HepG2 (cell line): ENCODE measurements around the gene SLC35B1. TPM values are rescaled to one million over a fixed set of nuclear protein-coding genes. Genes with fewer than 3 reads are reported as not detected.

Experiments used
- ATAC-seq: fragments of 200-7000 bp; cut with Tn5 transposase; 3 replicates; pipeline ENCODE4 v1.9.1; 2020; ENCODE audit warnings: mild to moderate bottlenecking, moderate library complexity
- BruUV-seq: library from RNA; stranded (reverse); fragments of 400-500 nt; replicated peaks from 2 replicates; lab custom pipeline; 2021; lab: Mats Ljungman, UMichigan
- CTCF ChIA-PET: fragments of 300-600 bp; formaldehyde crosslinking; extraction: SDS; loops from one replicate; lab custom pipeline; 2021; ENCODE audit warnings: low total read pairs, inconsistent platforms, low intra/inter-chr PET ratio; lab: Yijun Ruan, JAX
- POLR2A ChIA-PET: fragments of 350-600 bp; sonication (Branson Sonifier 250); formaldehyde crosslinking; loops from one replicate; lab custom pipeline; 2020; ENCODE audit warnings: antibody characterized with exemption, inconsistent platforms; lab: Yijun Ruan, JAX
- DNase-seq: peaks from one replicate; pipeline ENCODE4 v3.0.0-alpha.2; 2015; ENCODE audit warnings: low spot score
- FAIRE-seq: peaks from 3 replicates; lab custom pipeline; 2011; peaks lifted over from hg19 to GRCh38; lab: Jason Lieb, UNC
- H2AFZ ChIP-seq: one replicate; pipeline ENCODE4 v1.6.1; 2011; ENCODE audit warnings: low read length, inconsistent platforms
- H3K27ac ChIP-seq: fragments of 300-600 bp; 3 replicates; pipeline ENCODE4 v1.8.0; 2011; ENCODE audit warnings: mixed run types, mild to moderate bottlenecking, mixed read lengths, low read length, inconsistent platforms; ENCODE audit not compliant: insufficient read depth; ENCODE audit errors: extremely low read length
- H3K27me3 ChIP-seq, 2 experiments: fragments of 200-600 bp in 1 of 2; 2 replicates in 1 of 2; 3 replicates in 1 of 2; pipeline versions ENCODE4 v1.6.0 to v1.8.0; 2011; ENCODE audit warnings: low read length in 2 of 2, mild to moderate bottlenecking in 2 of 2, moderate library complexity in 2 of 2, inconsistent platforms in 1 of 2; ENCODE audit not compliant: insufficient read depth in 2 of 2, control insufficient read depth in 1 of 2
- H3K36me3 ChIP-seq, 2 experiments: fragments of 200-600 bp in 1 of 2; replicated peaks in 1 of 2; 2 replicates in 1 of 2; 3 replicates in 1 of 2; pipeline versions ENCODE4 v1.5.1 to v1.8.0; 2011; ENCODE audit warnings: low read length in 2 of 2, inconsistent platforms in 1 of 2; ENCODE audit not compliant: insufficient read depth in 2 of 2, control insufficient read depth in 1 of 2
- H3K4me1 ChIP-seq: 2 replicates; pipeline ENCODE4 v1.5.1; 2012; ENCODE audit warnings: low read length, inconsistent platforms; ENCODE audit not compliant: insufficient read depth
- H3K4me2 ChIP-seq: 2 replicates; pipeline ENCODE4 v1.6.0; 2011; ENCODE audit warnings: low read depth, low read length, inconsistent platforms
- H3K4me3 ChIP-seq, 3 experiments: fragments of 200-600 bp in 1 of 3; sonication (generic), shearing (Covaris generic) in 1 of 3; replicated peaks in 1 of 3; 2 replicates each; pipeline ENCODE4 v1.5.1; 2011 to 2016; ENCODE audit warnings: low read length in 3 of 3, inconsistent platforms in 2 of 3, low read depth in 2 of 3, mild to moderate bottlenecking in 2 of 3, control low read depth in 1 of 3, mixed read lengths in 1 of 3; ENCODE audit not compliant: insufficient read depth in 1 of 3
- H3K79me2 ChIP-seq: one replicate; pipeline ENCODE4 v1.6.1; 2011; ENCODE audit warnings: low read length, inconsistent platforms; ENCODE audit not compliant: insufficient read depth
- H3K9ac ChIP-seq: 2 replicates; pipeline ENCODE4 v1.6.0; 2011; ENCODE audit warnings: mild to moderate bottlenecking, low read depth, low read length, inconsistent platforms; ENCODE audit not compliant: insufficient read depth
- H3K9me3 ChIP-seq: 2 replicates; pipeline ENCODE4 v1.5.1; 2012; ENCODE audit warnings: mild to moderate bottlenecking, low read length
- H4K20me1 ChIP-seq: 2 replicates; pipeline ENCODE4 v1.6.0; 2011; ENCODE audit warnings: inconsistent platforms, mild to moderate bottlenecking, low read length, moderate library complexity; ENCODE audit not compliant: insufficient read depth
- ATF7 ChIP-seq, 2 experiments: fragments of 450-650 bp in 1 of 2; sonication (generic) in 1 of 2; formaldehyde crosslinking in 1 of 2; IDR thresholded peaks; 2 replicates each; pipeline versions ENCODE4 v1.4.0 to v1.6.1; 2016 to 2020; ENCODE audit warnings: antibody characterized with exemption in 1 of 2, mild to moderate bottlenecking in 1 of 2, missing genetic modification reagents in 1 of 2
- DRAP1 ChIP-seq: IDR thresholded peaks from 2 replicates; pipeline ENCODE4 v1.6.1; 2016; ENCODE audit warnings: missing genetic modification reagents, missing compliant biosample characterization
- IRX3 ChIP-seq: sonication (generic); formaldehyde crosslinking; IDR thresholded peaks from 2 replicates; pipeline ENCODE4 v1.8.1; 2023; ENCODE audit warnings: mild to moderate bottlenecking, low read depth, missing genetic modification reagents, borderline replicate concordance
- MEIS2 ChIP-seq: sonication (generic); formaldehyde crosslinking; IDR thresholded peaks from 2 replicates; pipeline ENCODE4 v1.9.0; 2021; ENCODE audit warnings: mild to moderate bottlenecking, missing genetic modification reagents
- MIER2 ChIP-seq: IDR thresholded peaks from 2 replicates; pipeline ENCODE4 v1.6.1; 2016; ENCODE audit warnings: missing biosample characterization, missing genetic modification reagents
- NFATC3 ChIP-seq: sonication (generic); formaldehyde crosslinking; IDR thresholded peaks from 2 replicates; pipeline ENCODE4 v1.5.1; 2020; ENCODE audit warnings: mild to moderate bottlenecking, missing genetic modification reagents
- PPARG ChIP-seq: conservative IDR thresholded peaks from 2 replicates; pipeline ENCODE4 v1.6.1; 2016; ENCODE audit warnings: missing biosample characterization, missing genetic modification reagents
- RXRB ChIP-seq: IDR thresholded peaks from 2 replicates; pipeline ENCODE4 v1.6.1; 2016; ENCODE audit warnings: borderline replicate concordance, missing genetic modification reagents, missing compliant biosample characterization
- THYN1 ChIP-seq: sonication (generic); formaldehyde crosslinking; IDR thresholded peaks from 2 replicates; pipeline ENCODE4 v1.8.1; 2023; ENCODE audit warnings: low read depth, mild to moderate bottlenecking, moderate library complexity, missing genetic modification reagents, borderline replicate concordance
- ZBTB38 ChIP-seq: sonication (generic); formaldehyde crosslinking; IDR thresholded peaks from 2 replicates; pipeline ENCODE4 v1.5.1; 2020; ENCODE audit warnings: mild to moderate bottlenecking, missing genetic modification reagents
- ZNF446 ChIP-seq: sonication (generic); formaldehyde crosslinking; IDR thresholded peaks from 2 replicates; pipeline ENCODE4 v1.5.0; 2020; ENCODE audit warnings: mild to moderate bottlenecking, missing genetic modification reagents
- ZNF484 ChIP-seq: sonication (generic); formaldehyde crosslinking; IDR thresholded peaks from 2 replicates; pipeline ENCODE4 v1.5.1; 2020; ENCODE audit warnings: mild to moderate bottlenecking, low read depth, missing genetic modification reagents, borderline replicate concordance
- WGBS: methylation state at CpG from one replicate; pipeline ENCODE4 v1.1.6; 2017; ENCODE audit warnings: low lambda C conversion rate; 5-methylcytosine and 5-hydroxymethylcytosine counted together
- in situ Hi-C: cut with HindIII; loops from 2 replicates; pipeline ENCODE4 v1.10.0; 2017; ENCODE audit warnings: low pct_unique_long_range_greater_than_20kb; ENCODE audit not compliant: extremely low pct_ligation_motif_present
- intact Hi-C: fragments of 100-400 bp; cut with micrococcal nuclease; formaldehyde crosslinking; loops from one replicate; pipeline ENCODE4 v1.10.0; 2022; ENCODE audit not compliant: unreplicated experiment
- polyA plus RNA-seq, 8 experiments: library from polyadenylated mRNA; depleted of rRNA in 3 of 8; stranded (reverse) in 7 of 8; unstranded in 1 of 8; fragments of >200 nt; fragmentation: Illumina TruSeq in 4 of 8; extraction: Trizol in 4 of 8; gene quantifications; 2 replicates each; pipeline versions ENCODE4 v1.2.1 to v1.2.3, GENCODE V29; 2011 to 2016; ENCODE audit warnings: low read depth in 4 of 8, missing spikeins in 1 of 8, mixed read lengths in 1 of 8; ENCODE audit not compliant: insufficient read depth in 1 of 8
- total RNA-seq, 5 experiments: library from RNA; depleted of rRNA; stranded (reverse); fragments of >200 nt; fragmentation: Illumina TruSeq; extraction: Trizol; gene quantifications; 2 replicates each; pipeline ENCODE4 v1.2.3, GENCODE V29; 2016; ENCODE audit warnings: low read depth in 1 of 5

Gene SLC35B1
- total and polyA plus RNA-seq, 2 of the 13 experiments (the other 11 are each of a cell fraction or from before 2014, with no cell fraction given): 99.6 to 113 TPM

GRCh38 chr17:49745175-49746139 is 37.7 kb upstream of the SLC35B1 start:
- peak overlapping the region; percentile 4 for H3K27ac ChIP-seq
- BruUV-seq: no TSS peak
- no peak for ATAC-seq
- intact Hi-C loops: no loop called here
- peak; percentile 82 for TF ChIP-seq ATF7 (IDR thresholded peaks at IDR 0.05)
- no peak for TF ChIP-seq ATF7 (CRISPR knock-in tag; IDR thresholded peaks at IDR 0.05)
- no peak for TF ChIP-seq MEIS2 (CRISPR knock-in tag)
- TF ChIP-seq PPARG (CRISPR knock-in tag): peak; percentile 80
- TF ChIP-seq NFATC3 (CRISPR knock-in tag): no peak
- no peak for TF ChIP-seq ZBTB38 (CRISPR knock-in tag)
- no peak for TF ChIP-seq MIER2
- TF ChIP-seq ZNF484 (CRISPR knock-in tag): peak; percentile 91; the same call in 1 of the 2 replicates
- no peak for TF ChIP-seq DRAP1 (CRISPR knock-in tag)
- no peak for TF ChIP-seq IRX3 (CRISPR knock-in tag)
- TF ChIP-seq RXRB: peak; percentile 55; the same call in 1 of the 2 replicates
- no peak for TF ChIP-seq ZNF446 (CRISPR knock-in tag)
- no peak for TF ChIP-seq THYN1
- TF ChIP-seq, all 625 proteins: peak for 4
- no peak overlapping the region for H3K4me2 ChIP-seq
- H3K79me2 ChIP-seq: no peaks in the 10 kb centered on the region
- H3K4me1 ChIP-seq: peaks cover 58% of the 10 kb centered on the region
- no peaks in the 10 kb centered on the region for H4K20me1 ChIP-seq
- ChIA-PET CTCF (no interaction called here), POLR2A (interaction anchor here (1.7 to 5.8 kb wide), 2 partner anchors 17 to 43 kb away, joined by 3 to 83 read pairs; partner anchors contain the start of genes FAM117A and KAT7)
- no peak overlapping the region for H3K9ac ChIP-seq
- no peaks in the 10 kb centered on the region for H3K9me3 ChIP-seq
- WGBS: 52% methylated on average over 1 of the region's 1 CpG
- no peak overlapping the region for H2AFZ ChIP-seq
- FAIRE-seq (no peak), DNase-seq (no peak)
- peaks cover 3 to 7% of the 10 kb centered on the region in 2 experiments; a peak in 4 of 5 replicates for H3K36me3 ChIP-seq
- no peaks in the 10 kb centered on the region for H3K27me3 ChIP-seq
- in situ Hi-C loops: no loop called here
- H3K4me3 ChIP-seq: no peak overlapping the region
